ENCODE data around the gene SPATA13.

The SPATA13 gene

DNA sequence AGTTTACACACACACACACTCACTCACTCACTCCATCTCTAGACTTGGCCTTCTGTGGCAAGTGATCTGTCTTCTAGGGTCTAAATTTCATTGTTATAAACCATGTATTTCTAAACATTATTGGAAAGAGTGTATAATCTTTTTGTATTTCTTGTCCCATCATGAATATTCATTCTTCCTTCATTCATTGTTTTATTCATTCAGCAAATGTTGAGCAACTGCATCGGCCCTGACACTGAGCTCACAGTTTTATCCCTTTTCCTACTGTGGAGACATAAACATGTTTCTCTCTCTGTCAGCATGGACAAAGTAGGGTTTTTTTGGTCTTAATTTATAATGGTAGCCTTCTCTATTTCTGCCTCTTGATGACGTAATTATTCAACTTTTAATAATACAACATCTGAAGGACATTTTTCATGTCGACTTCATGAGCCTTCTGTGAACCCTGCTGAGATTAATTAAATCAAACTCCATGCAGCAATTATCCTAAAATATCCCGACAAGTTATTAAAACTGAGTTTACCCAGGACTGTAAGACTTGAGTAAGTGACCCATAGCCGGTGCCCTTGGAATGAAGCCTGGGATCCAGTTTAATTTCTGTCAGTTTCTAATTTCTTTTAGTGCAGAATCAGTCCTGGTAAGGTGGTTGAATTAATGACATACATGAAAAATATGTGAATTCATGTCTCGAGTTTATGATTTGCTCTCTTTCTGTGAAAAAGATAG, 7.3 kb downstream of the SPATA13 start:
- Histone ChIP-seq H3K14ac (ENCODE audit: low read length) (no peak overlapping the region), H3K79me2 (ENCODE audit: control insufficient read depth, insufficient read depth, low read length, poor library complexity) (no peaks in the 10 kb centered on the region), H3K4me3 (ENCODE audit: low read depth, low read length) (no peak overlapping the region), H3K18ac (ENCODE audit: low read length) (no peak overlapping the region), H3K4ac (ENCODE audit: low read depth, low read length) (no peak overlapping the region), H2BK5ac (ENCODE audit: low read depth, low read length, poor library complexity) (no peak overlapping the region), H3K23ac (ENCODE audit: low read length) (no peak overlapping the region), H3K4me2 (ENCODE audit: low read length) (no peak overlapping the region), H2AK5ac (ENCODE audit: low read length) (no peak overlapping the region), H2BK12ac (ENCODE audit: low read length) (no peak overlapping the region), H4K12ac (ENCODE audit: low read depth, low read length) (no peak overlapping the region), H3K4me1 (ENCODE audit: control insufficient read depth in 1 of 2, insufficient read depth in 2 of 2, low read length in 2 of 2) (no peaks in the 10 kb centered on the region), H4K91ac (ENCODE audit: low read depth, low read length) (no peak overlapping the region), H3K9ac (ENCODE audit: low read length) (no peak overlapping the region), H3K27me3 (ENCODE audit: insufficient read depth, low read length) (no peaks in the 10 kb centered on the region), H3K27ac (ENCODE audit: low read depth, low read length) (no peak overlapping the region), H2BK120ac (ENCODE audit: insufficient read depth, low read length, poor library complexity) (no peak overlapping the region), H3K79me1 (ENCODE audit: low read length) (no peaks in the 10 kb centered on the region), H2AFZ (ENCODE audit: insufficient read depth, low read length, poor library complexity) (no peak overlapping the region), H3K36me3 (ENCODE audit: control insufficient read depth in 1 of 2, insufficient read depth in 2 of 2, low read length in 2 of 2) (no peaks in the 10 kb centered on the region), H3K9me3 (ENCODE audit: insufficient read depth, low read depth, low read length) (no peaks in the 10 kb centered on the region), H4K8ac (ENCODE audit: low read depth, low read length) (no peak overlapping the region)
- no peak for DNase-seq
- WGBS (ENCODE audit: extremely low coverage, insufficient coverage, insufficient read length) = no CpG with 5 or more reads among the region's 6 CpGs

- no peak overlapping the region for H2BK5ac ChIP-seq (ENCODE audit: low read depth, low read length, poor library complexity)
- no peak overlapping the region for H3K23ac ChIP-seq (ENCODE audit: low read length)
- no peak overlapping the region for H3K18ac ChIP-seq (ENCODE audit: low read length)
- WGBS (ENCODE audit: extremely low coverage, insufficient coverage, insufficient read length) = no CpG with 5 or more reads among the region's 6 CpGs
- no peaks in the 10 kb centered on the region for H3K27me3 ChIP-seq (ENCODE audit: insufficient read depth, low read length)
- no peak overlapping the region for H2BK12ac ChIP-seq (ENCODE audit: low read length)
- no peak overlapping the region for H3K4me2 ChIP-seq (ENCODE audit: low read length)
- H3K79me1 ChIP-seq (ENCODE audit: low read length) = no peaks in the 10 kb centered on the region
- no peak for DNase-seq
- no peak overlapping the region for H3K4me3 ChIP-seq (ENCODE audit: low read depth, low read length)
- H3K4me1 ChIP-seq (ENCODE audit: control insufficient read depth in 1 of 2, insufficient read depth in 2 of 2, low read length in 2 of 2) = no peaks in the 10 kb centered on the region
- H3K9me3 ChIP-seq (ENCODE audit: insufficient read depth, low read depth, low read length) = no peaks in the 10 kb centered on the region
- no peak overlapping the region for H3K27ac ChIP-seq (ENCODE audit: low read depth, low read length)
- no peak overlapping the region for H3K14ac ChIP-seq (ENCODE audit: low read length)
- no peak overlapping the region for H2AK5ac ChIP-seq (ENCODE audit: low read length)
- no peak overlapping the region for H3K9ac ChIP-seq (ENCODE audit: low read length)
- H3K79me2 ChIP-seq (ENCODE audit: control insufficient read depth, insufficient read depth, low read length, poor library complexity) = no peaks in the 10 kb centered on the region
- H3K36me3 ChIP-seq (ENCODE audit: control insufficient read depth in 1 of 2, insufficient read depth in 2 of 2, low read length in 2 of 2) = no peaks in the 10 kb centered on the region
- H4K8ac ChIP-seq (ENCODE audit: low read depth, low read length) = no peak overlapping the region
- no peak overlapping the region for H2BK120ac ChIP-seq (ENCODE audit: insufficient read depth, low read length, poor library complexity)
- no peak overlapping the region for H3K4ac ChIP-seq (ENCODE audit: low read depth, low read length)
- no peak overlapping the region for H4K91ac ChIP-seq (ENCODE audit: low read depth, low read length)
- H4K12ac ChIP-seq (ENCODE audit: low read depth, low read length) = no peak overlapping the region
- no peak overlapping the region for H2AFZ ChIP-seq (ENCODE audit: insufficient read depth, low read length, poor library complexity)
These were observed 7.9 kb downstream of the SPATA13 start for GRCh38 chr13:24168392-24168750.

- no peak overlapping the region for H2AK5ac ChIP-seq (ENCODE audit: low read length)
- H3K14ac ChIP-seq (ENCODE audit: low read length) = no peak overlapping the region
- no peak overlapping the region for H2AFZ ChIP-seq (ENCODE audit: insufficient read depth, low read length, poor library complexity)
- H4K12ac ChIP-seq (ENCODE audit: low read depth, low read length) = no peak overlapping the region
- H3K79me1 ChIP-seq (ENCODE audit: low read length) = no peaks in the 10 kb centered on the region
- H2BK120ac ChIP-seq (ENCODE audit: insufficient read depth, low read length, poor library complexity) = no peak overlapping the region
- DNase-seq = no peak
- H3K27ac ChIP-seq (ENCODE audit: low read depth, low read length) = no peak overlapping the region
- H3K4me2 ChIP-seq (ENCODE audit: low read length) = no peak overlapping the region
- no peaks in the 10 kb centered on the region for H3K79me2 ChIP-seq (ENCODE audit: control insufficient read depth, insufficient read depth, low read length, poor library complexity)
- no peak overlapping the region for H2BK5ac ChIP-seq (ENCODE audit: low read depth, low read length, poor library complexity)
- no peak overlapping the region for H2BK12ac ChIP-seq (ENCODE audit: low read length)
- H3K4ac ChIP-seq (ENCODE audit: low read depth, low read length) = no peak overlapping the region
- H4K8ac ChIP-seq (ENCODE audit: low read depth, low read length) = no peak overlapping the region
- H3K36me3 ChIP-seq (ENCODE audit: control insufficient read depth in 1 of 2, insufficient read depth in 2 of 2, low read length in 2 of 2) = no peaks in the 10 kb centered on the region
- H3K4me1 ChIP-seq (ENCODE audit: control insufficient read depth in 1 of 2, insufficient read depth in 2 of 2, low read length in 2 of 2) = no peaks in the 10 kb centered on the region
- H3K27me3 ChIP-seq (ENCODE audit: insufficient read depth, low read length) = no peaks in the 10 kb centered on the region
- no peaks in the 10 kb centered on the region for H3K9me3 ChIP-seq (ENCODE audit: insufficient read depth, low read depth, low read length)
- H3K18ac ChIP-seq (ENCODE audit: low read length) = no peak overlapping the region
- no CpG with 5 or more reads among the region's 5 CpGs for WGBS (ENCODE audit: extremely low coverage, insufficient coverage, insufficient read length)
- no peak overlapping the region for H3K4me3 ChIP-seq (ENCODE audit: low read depth, low read length)
- H3K9ac ChIP-seq (ENCODE audit: low read length) = no peak overlapping the region
- H4K91ac ChIP-seq (ENCODE audit: low read depth, low read length) = no peak overlapping the region
- H3K23ac ChIP-seq (ENCODE audit: low read length) = no peak overlapping the region
These were observed 8.5 kb downstream of the SPATA13 start for GRCh38 chr13:24168979-24169378.

DNA sequence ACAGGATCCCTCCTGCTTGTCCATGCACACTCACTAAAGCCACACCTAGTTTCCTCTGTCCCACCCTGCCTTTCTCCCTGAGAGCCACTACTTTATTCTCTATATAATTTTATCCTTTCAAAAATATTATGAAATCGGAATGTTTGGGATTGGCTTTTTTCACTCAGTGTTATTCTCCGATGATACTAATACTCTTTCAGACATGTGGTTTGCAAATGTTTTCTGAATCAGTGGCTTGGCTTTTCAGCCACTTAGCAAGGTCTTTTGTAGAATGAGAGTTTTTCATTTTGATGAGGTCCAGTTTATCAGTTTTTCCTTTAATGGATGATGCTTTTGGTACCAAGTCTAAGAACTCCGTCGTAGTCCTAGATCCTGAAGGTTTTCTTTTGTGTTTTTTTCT, 11.6 kb downstream of the SPATA13 start:
- no peak overlapping the region for H3K9ac ChIP-seq (ENCODE audit: low read length)
- no peaks in the 10 kb centered on the region for H3K79me1 ChIP-seq (ENCODE audit: low read length)
- H3K14ac ChIP-seq (ENCODE audit: low read length) = no peak overlapping the region
- H2AFZ ChIP-seq (ENCODE audit: insufficient read depth, low read length, poor library complexity) = no peak overlapping the region
- no peaks in the 10 kb centered on the region for H3K9me3 ChIP-seq (ENCODE audit: insufficient read depth, low read depth, low read length)
- no CpG with 5 or more reads among the region's 4 CpGs for WGBS (ENCODE audit: extremely low coverage, insufficient coverage, insufficient read length)
- H3K4me1 ChIP-seq (ENCODE audit: control insufficient read depth in 1 of 2, insufficient read depth in 2 of 2, low read length in 2 of 2) = no peaks in the 10 kb centered on the region
- no peak overlapping the region for H2AK5ac ChIP-seq (ENCODE audit: low read length)
- no peaks in the 10 kb centered on the region for H3K79me2 ChIP-seq (ENCODE audit: control insufficient read depth, insufficient read depth, low read length, poor library complexity)
- no peak for DNase-seq
- no peak overlapping the region for H3K18ac ChIP-seq (ENCODE audit: low read length)
- H4K12ac ChIP-seq (ENCODE audit: low read depth, low read length) = no peak overlapping the region
- no peak overlapping the region for H3K4me3 ChIP-seq (ENCODE audit: low read depth, low read length)
- no peaks in the 10 kb centered on the region for H3K27me3 ChIP-seq (ENCODE audit: insufficient read depth, low read length)
- no peak overlapping the region for H3K4me2 ChIP-seq (ENCODE audit: low read length)
- no peak overlapping the region for H4K91ac ChIP-seq (ENCODE audit: low read depth, low read length)
- no peak overlapping the region for H2BK12ac ChIP-seq (ENCODE audit: low read length)
- no peak overlapping the region for H3K23ac ChIP-seq (ENCODE audit: low read length)
- H4K8ac ChIP-seq (ENCODE audit: low read depth, low read length) = no peak overlapping the region
- H3K4ac ChIP-seq (ENCODE audit: low read depth, low read length) = no peak overlapping the region
- no peak overlapping the region for H3K27ac ChIP-seq (ENCODE audit: low read depth, low read length)
- no peak overlapping the region for H2BK5ac ChIP-seq (ENCODE audit: low read depth, low read length, poor library complexity)
- no peak overlapping the region for H2BK120ac ChIP-seq (ENCODE audit: insufficient read depth, low read length, poor library complexity)
- H3K36me3 ChIP-seq (ENCODE audit: control insufficient read depth in 1 of 2, insufficient read depth in 2 of 2, low read length in 2 of 2) = no peaks in the 10 kb centered on the region

Measured in trophoblast cell (in vitro differentiated cells and primary cell).